NCI-H128 (cell line): ENCODE results near the gene INPP5A.

Experiments used
- DNase-seq: peaks from one replicate; lab custom pipeline; 2025; ENCODE audit not compliant: unreplicated experiment; lab: John Stamatoyannopoulos, UW

The INPP5A gene

GRCh38 chr10:132610071-132610701 lies 72.6 kb downstream of the INPP5A start:
- DNase-seq, result no peak

GRCh38 chr10:132611026-132611910 lies 73.7 kb downstream of the INPP5A start:
- no peak for DNase-seq

- no peak for DNase-seq
Observed at GRCh38 chr10:132611986-132612385, 74.4 kb downstream of the INPP5A start.

GRCh38 chr10:132612571-132613504 lies 75.3 kb downstream of the INPP5A start:
- no peak for DNase-seq

GRCh38 chr10:132613566-132614348 lies 76.2 kb downstream of the INPP5A start:
- DNase-seq, result no peak

- no peak for DNase-seq
Observed at GRCh38 chr10:132614431-132615340, 77.1 kb downstream of the INPP5A start.

GRCh38 chr10:132615341-132616169 lies 78.0 kb downstream of the INPP5A start:
- no peak for DNase-seq

- DNase-seq, result no peak
Observed at GRCh38 chr10:132616170-132616995, 78.8 kb downstream of the INPP5A start.

GRCh38 chr10:132616996-132617736 lies 79.6 kb downstream of the INPP5A start:
- DNase-seq, result no peak

GRCh38 chr10:132617737-132618052 lies 80.1 kb downstream of the INPP5A start:
- DNase-seq, result no peak

GRCh38 chr10:132618158-132618919 lies 80.8 kb downstream of the INPP5A start:
- no peak for DNase-seq

GRCh38 chr10:132619927-132620326 lies 82.3 kb downstream of the INPP5A start:
- no peak for DNase-seq

GRCh38 chr10:132624061-132624846 lies 86.7 kb downstream of the INPP5A start:
- no peak for DNase-seq

GRCh38 chr10:132624847-132625471 lies 87.4 kb downstream of the INPP5A start:
- no peak for DNase-seq

GRCh38 chr10:132626019-132626760 lies 88.6 kb downstream of the INPP5A start:
- DNase-seq, result no peak
